Measurements from ENCODE around the gene RLBP1.

RLBP1 gene

DNA sequence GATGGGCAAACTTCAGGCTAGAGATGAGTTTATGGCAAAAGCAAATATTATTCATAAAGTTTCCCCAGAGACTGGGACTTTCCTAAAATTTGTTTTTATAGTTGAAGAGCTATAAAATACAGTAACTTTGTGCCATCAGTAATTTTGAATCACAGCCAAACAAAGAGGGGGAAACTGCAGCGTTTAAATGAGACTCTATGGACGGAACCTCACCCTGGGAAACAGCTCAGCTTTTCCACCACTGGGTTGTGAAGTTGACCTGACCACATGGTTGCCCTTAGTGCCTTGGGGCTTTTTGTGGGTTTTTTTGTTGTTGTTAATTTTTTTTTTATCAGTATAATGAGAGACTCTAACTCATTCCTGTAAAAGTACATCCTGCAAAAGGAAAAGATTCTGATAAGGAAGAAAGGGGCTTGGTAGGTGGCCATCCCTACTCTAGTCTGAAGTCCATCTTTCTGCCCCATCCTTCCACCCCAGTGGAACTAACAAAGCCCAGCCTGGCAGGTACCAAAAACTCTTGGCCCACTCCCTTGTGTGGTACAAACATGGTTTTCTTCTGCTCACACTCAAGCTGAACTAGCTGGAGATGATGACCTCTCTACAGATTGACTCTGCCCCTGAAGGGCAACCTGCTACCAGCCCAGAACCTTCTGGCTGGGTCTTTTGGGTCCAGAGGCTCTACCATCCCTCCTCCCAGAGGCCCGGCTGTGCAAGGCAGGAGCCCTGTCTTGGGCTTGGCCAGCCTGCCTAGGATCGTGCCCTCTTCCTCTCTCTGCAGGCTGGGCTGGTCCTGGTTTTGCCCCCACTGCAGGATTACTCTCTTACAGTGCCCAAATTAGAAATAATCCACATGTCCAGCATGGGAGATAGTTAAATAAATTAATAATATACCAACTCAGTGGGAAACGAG is 41.2 kb downstream of the RLBP1 start:
- no peak for FAIRE-seq
- DNase-seq (ENCODE audit: insufficient read length, low spot score), result no peak

GRCh38 chr15:89178307-89178977 is 42.9 kb downstream of the RLBP1 start:
- DNase-seq (ENCODE audit: insufficient read length, low spot score) (no peak), FAIRE-seq (no peak)

DNA sequence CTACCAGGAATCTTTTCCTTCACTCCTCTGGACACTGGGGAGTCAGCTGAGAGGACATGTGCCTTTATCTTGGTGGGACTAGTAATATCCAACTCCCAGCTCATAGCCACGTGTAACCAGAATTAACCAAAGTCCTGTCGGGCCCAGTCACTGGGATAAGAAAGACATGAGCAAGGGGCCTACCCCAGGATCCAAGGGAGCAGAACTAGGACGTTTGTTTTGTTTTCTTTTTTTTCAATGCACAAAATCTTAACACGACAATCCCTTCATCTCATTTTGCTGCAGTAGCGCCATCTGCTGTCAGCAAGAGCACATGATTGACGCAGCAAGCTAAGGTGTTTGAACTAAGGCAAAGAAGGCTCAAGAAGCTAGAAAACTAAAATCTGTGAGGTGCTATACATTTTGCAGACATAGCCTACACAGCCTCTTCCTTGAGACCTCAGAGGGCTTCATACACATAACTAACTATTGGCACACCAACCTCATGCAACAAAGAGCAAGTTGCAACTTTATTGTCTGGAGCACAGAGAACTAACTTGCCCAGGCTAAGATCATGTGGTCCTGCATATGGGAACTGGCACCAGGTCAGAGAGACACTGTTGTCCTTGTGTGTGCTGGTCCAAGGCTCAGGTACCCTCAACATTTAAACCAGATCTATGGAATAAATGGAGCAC is 43.6 kb downstream of the RLBP1 start:
- peak; percentile 52 for DNase-seq (ENCODE audit: insufficient read length, low spot score)
- FAIRE-seq, result no peak

DNA sequence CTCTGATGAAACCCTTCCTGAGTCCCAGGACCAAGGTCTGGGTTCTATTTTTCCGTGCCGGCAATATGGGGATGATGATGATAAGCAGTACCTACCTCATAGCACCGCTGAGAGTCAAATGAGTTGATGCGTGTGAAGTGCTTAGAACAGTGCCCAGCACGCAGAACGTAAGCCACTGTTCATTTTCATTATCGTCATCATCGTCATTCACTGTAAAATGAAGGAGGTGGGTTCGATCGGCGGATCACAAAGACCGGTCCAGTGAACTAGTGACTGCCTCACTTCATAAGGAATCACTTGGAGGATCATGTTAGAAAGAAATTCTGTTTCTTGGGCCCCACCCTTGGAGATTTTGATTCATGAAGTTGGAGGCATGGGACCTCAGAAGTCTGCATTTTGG is 44.3 kb downstream of the RLBP1 start:
- FAIRE-seq (no peak), DNase-seq (ENCODE audit: insufficient read length, low spot score) (no peak)

GRCh38 chr15:89175617-89176191 is 45.7 kb downstream of the RLBP1 start:
- DNase-seq (ENCODE audit: insufficient read length, low spot score) (no peak), FAIRE-seq (no peak)

- FAIRE-seq (no peak), DNase-seq (ENCODE audit: insufficient read length, low spot score) (no peak)
Observed at GRCh38 chr15:89174476-89174875, 46.9 kb downstream of the RLBP1 start.

- FAIRE-seq (no peak), DNase-seq (ENCODE audit: insufficient read length, low spot score) (no peak)
Observed at GRCh38 chr15:89172921-89173320, 48.5 kb downstream of the RLBP1 start.

- DNase-seq (ENCODE audit: insufficient read length, low spot score) (peak; percentile 46), FAIRE-seq (no peak)
Observed at GRCh38 chr15:89171136-89172072, 50.0 kb downstream of the RLBP1 start.

DNA sequence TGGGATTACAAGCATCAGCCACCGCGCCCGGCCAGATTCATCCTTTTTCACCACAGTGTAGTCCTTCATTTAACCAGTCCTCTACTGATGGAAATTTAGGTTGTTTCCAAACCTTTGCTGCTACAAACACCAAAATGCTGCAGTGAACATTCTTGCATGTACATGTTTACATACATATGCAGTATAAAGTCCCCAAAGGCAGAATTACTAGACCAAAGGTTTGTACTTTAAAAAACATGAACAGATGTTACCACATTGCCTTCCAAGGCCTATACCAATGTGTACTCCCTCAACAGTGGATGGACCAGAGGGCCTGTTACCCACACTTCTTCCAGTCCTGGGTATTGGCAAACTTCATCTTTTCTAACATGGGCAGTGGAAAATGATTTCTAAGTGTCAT is 51.0 kb downstream of the RLBP1 start:
- FAIRE-seq, result no peak
- no peak for DNase-seq (ENCODE audit: insufficient read length, low spot score)

DNA sequence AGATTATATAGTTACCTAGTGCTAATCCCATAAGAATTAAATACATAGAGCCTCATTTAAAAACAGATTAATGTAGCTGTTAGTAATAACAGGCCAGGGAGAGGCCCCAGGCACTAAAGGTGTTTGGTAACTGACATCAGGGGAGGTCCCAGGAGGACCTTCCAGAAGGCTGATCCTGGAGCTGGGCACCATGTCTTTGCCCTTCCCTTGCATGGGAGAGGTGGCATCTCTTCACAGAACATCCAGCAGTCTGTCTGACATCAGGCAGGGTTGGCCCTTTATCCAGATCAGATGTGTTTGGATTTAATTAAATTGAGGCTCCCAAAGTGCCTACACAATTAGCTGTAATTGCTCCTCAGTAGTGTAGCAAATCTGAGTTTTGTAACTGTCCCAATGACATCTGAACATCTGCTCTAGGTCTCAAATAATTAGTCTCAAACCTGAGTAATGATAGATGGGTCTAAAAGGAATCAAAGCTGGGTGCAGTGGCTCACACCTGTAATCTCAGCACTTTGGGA is 53.0 kb downstream of the RLBP1 start:
- DNase-seq (ENCODE audit: insufficient read length, low spot score), result no peak
- no peak for FAIRE-seq

DNA sequence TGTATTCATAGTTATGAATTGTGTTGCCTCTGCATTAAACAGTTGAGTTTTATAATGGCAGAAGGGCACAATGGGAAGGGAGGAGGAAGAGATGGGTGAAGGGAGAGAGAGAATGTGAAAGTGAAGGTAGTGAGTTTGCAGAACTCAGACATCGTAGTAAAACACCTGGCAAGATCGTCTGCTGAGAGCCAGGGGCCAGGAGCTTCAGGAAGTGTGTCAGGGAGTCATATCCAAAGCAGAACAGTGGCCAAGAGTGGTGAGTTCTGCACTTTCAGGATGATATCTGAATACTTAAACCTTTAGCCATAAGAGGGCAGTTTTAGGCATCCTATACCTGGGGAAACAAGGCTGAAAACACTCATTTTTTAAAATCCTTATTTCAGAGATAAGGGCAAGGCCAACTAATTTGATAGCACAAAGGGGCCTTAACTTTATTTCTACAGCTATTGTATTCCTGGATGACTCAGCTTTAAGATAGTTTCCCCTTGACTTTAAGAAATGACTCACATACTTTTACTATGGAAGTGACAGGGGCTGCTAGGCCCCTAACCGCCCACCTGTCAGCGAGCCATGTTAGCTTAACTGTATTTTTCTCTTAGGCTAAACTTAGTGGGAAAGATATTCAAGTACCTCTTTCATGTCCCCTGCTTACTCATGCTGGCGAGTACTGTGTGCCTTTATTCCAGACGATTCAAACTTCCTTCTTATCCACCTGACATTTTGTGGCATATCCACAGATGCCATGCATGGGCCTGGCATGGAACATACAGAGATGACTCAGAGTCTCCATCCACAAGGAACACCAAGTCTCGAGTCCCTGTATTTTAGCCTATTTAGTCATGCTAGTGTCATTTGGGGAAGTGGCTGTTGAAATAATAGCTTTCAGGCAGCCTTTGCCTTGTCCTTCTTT is 53.9 kb downstream of the RLBP1 start:
- DNase-seq (ENCODE audit: insufficient read length, low spot score), result peak; percentile 42
- FAIRE-seq, result no peak

DNA sequence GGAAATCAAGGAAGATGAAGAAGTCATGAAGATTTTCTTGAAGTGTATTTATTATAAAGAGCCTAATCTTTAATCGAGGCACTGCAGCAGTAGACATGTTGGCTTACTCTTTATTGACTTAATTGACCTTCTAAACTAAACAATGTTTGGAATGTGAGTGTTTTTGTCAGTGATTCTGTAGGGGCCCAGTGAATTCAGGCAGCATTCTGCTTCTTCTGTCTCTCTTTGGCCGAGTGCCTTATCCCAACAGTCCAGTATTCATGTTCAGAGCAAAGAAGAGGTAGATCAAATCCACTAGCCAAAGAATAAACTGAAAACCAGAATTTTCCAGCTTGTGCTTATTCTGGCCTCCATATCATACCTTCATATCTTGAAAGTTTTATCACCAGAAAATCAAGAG is 55.7 kb downstream of the RLBP1 start:
- DNase-seq (ENCODE audit: insufficient read length, low spot score) (no peak), FAIRE-seq (no peak)

GRCh38 chr15:89164712-89165211 is 56.6 kb downstream of the RLBP1 start:
- DNase-seq (ENCODE audit: insufficient read length, low spot score), result no peak

DNA sequence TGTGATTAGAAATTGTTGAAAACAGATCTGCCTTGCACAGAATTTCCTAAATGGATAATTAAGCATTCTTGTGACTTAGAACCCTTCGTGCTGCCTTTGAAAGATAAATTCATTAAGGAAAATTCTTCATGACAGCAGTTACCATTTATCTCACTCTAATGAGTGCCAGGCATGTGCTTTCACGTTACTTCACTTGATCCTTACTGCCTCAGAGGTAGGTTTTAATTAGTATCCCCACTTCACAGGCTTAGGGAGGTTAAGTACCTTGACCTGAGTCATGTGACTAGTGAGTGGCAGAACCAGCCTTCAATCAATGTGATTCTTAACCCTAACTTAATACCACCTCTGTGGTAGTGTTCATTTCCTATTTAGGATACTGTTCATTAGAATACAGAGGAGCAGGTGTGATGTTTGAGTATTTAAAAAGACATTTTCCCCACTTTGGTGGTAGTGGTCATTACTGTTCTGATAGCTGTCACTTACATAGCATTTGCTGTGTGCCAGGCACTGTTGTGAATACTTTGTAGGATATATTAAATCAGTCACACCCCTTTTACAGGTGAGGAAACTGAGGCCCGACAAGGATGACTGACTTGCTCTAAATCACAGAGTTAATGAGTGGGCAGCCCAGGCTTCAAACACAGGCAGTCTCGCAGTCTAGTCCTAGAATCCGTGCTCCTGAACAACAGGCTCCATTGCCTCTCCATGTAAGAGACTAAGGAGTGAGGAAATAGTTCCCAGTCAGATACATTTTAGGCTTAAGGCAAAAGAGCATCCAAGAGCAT is 57.9 kb downstream of the RLBP1 start:
- no peak for FAIRE-seq

More at GRCh38 chr15:89164712-89165211, 56.6 kb downstream of the RLBP1 start:
- no peak for FAIRE-seq

GRCh38 chr15:89161666-89162065 is 59.7 kb downstream of the RLBP1 start:
- DNase-seq (ENCODE audit: insufficient read length, low spot score) (no peak), FAIRE-seq (no peak)

More for the DNA sequence above, 57.9 kb downstream of the RLBP1 start:
- DNase-seq (ENCODE audit: insufficient read length, low spot score), result no peak
